ENCODE measurements around the gene FADS6.
A peak's percentile ranks its signal among the peaks of the same experiment; 100 is the strongest.

Gene FADS6

DNA sequence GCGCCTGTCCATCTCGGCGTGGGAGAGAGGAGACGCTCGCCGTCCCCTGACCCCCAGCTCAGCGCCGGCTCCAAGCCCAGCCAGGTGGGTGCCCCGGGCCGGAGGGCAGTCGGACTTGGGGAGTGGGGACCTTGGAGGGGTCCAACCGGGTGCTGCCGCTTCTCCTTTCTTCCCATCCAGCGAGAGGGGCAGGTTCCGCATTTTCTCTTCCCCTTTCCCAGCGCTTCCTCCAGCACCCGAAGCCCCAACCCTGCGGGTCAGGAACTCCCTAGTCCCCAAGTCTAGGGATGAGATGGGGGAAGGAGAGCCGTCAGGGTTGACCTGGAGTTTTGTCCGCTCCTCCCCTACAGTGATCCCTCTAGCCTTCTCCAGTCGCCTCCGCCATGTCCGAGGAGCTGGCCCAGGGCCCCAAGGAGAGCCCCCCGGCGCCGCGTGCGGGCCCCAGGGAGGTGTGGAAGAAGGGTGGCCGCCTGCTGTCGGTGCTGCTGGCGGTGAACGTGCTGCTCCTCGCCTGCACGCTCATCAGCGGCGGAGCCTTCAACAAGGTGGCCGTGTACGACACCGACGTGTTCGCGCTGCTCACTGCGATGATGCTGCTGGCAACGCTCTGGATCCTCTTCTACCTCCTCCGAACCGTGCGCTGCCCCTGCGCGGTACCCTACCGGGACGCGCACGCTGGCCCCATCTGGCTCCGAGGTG lies 31.0 kb upstream of the FADS6 start, which contains the start of gene OTOP2:
OTOP2 (plus strand) TSS at position 24 of the 699 bp plus-strand sequence; CDS start at position 384, 360 bp downstream.
- DNase-seq (ENCODE audit: low spot score) = no peak
- TF ChIP-seq, protein P1, sequence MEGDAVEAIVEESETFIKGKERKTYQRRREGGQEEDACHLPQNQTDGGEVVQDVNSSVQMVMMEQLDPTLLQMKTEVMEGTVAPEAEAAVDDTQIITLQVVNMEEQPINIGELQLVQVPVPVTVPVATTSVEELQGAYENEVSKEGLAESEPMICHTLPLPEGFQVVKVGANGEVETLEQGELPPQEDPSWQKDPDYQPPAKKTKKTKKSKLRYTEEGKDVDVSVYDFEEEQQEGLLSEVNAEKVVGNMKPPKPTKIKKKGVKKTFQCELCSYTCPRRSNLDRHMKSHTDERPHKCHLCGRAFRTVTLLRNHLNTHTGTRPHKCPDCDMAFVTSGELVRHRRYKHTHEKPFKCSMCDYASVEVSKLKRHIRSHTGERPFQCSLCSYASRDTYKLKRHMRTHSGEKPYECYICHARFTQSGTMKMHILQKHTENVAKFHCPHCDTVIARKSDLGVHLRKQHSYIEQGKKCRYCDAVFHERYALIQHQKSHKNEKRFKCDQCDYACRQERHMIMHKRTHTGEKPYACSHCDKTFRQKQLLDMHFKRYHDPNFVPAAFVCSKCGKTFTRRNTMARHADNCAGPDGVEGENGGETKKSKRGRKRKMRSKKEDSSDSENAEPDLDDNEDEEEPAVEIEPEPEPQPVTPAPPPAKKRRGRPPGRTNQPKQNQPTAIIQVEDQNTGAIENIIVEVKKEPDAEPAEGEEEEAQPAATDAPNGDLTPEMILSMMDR (IDR thresholded peaks at IDR 0.05; ENCODE audit: extremely low read depth, insufficient read depth, missing control alignments) = no peak
- in situ Hi-C loops (cut with MboI; ENCODE audit: low pct_unique_long_range_greater_than_20kb, low sequenced_read_pairs, unreplicated experiment) = no loop called here

DNA sequence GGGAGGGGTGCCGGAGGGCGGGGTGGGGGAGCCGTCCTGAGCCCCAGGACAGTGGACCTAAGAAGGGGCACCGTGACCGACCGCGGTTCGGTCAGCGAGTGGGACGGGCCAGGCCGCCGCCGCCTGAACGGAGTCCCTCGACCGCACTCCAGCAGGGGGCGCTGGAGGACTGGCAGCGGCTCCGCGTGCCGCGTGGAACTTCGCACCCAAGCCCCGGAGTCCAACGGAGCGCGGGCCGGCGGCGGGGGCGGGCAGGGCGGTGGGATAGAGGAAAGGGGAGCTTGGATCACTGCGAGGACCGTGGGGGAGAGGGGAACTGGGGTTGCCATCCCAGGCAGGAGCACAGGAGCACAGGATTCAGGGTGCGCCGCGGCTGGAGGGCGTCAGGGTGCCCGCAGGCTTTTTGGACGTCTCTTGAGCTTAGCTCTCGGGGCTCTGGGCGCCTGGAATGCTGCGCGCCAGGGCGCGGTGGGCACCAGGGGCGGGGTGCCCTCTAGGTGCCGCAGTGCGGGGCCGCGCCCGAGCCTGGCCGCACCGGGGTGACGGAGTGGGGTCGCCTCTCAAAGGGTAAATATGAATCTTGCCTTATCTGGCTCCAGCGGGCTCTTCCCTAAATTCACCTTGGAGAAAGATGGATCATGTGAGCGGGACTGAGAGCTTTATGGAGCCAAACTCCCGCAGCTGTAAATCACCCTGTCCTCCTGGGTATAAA lies 30.3 kb upstream of the FADS6 start:
- in situ Hi-C loops (cut with MboI; ENCODE audit: low pct_unique_long_range_greater_than_20kb, low sequenced_read_pairs, unreplicated experiment) = no loop called here
- DNase-seq (ENCODE audit: low spot score) = peak; percentile 96
- TF ChIP-seq, protein P1 (IDR thresholded peaks at IDR 0.05; ENCODE audit: extremely low read depth, insufficient read depth, missing control alignments) = peak; percentile 92

DNA sequence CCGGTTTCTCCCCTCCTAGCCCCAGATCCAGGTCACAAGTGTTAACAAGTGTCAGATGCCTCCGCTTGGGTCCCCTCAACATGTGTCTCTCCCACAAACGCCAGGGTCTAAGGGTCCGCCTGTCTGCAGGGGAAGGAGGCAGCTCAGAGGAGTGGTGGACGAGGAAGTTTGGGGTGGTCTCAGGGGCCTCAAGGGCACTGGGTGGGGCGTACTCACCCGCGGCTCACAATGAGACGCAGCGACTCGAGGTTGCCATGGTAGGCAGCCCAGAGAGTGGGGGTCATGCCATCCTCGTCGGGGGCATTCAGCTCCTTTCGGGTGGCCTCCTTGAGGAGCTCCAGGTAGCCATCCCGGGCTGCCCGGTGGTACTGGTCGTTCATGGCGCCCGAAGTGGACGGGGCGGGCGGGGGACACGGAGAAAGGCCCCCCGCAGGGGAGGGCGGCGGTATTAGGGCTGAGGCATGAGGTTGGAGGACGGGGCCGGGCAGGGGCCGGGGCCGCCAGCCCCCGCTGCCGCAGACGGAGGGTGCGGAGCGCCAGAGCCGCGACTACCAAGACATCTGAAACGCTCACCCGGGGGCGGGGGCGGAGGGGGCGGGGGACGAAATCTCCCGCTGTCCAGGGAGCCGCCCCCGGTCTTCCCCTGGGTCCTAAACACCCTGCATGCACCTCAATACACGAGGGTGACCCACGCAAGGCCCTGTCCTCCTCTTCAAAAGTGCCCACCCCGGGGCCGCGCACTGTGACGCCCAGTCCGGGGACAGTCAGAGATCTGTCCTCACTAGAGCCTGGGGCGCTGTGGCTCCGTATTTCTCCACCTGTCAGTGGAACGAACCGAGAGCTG lies 29.5 kb upstream of the FADS6 start, which contains the start of gene USH1G:
USH1G (minus strand) TSS at position 562 of the 844 bp plus-strand sequence; CDS start at position 380, 182 bp downstream.
- in situ Hi-C loops (cut with MboI; ENCODE audit: low pct_unique_long_range_greater_than_20kb, low sequenced_read_pairs, unreplicated experiment) = no loop called here
- TF ChIP-seq, protein P1 (IDR thresholded peaks at IDR 0.05; ENCODE audit: extremely low read depth, insufficient read depth, missing control alignments) = no peak
- peak; percentile 84 for DNase-seq (ENCODE audit: low spot score)

DNA sequence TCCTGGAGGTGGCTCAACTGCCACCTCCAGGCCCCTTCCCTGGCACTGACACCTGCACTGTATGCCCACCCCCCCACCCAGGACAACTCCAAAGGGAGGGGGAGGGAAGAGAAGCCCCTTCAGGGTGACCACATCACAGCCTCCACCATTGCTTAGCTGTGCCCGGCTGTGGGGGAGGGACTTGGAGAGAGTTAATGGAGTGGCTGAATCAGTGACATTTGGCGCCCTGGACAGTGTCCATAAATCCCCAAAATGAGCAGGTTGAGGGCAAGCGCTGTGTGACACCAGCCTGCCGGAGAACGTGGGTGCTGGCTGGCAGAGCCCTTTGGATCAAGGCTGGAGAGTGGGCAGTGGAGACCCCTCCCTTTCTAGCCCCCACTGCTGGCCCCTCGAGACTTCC lies 28.7 kb upstream of the FADS6 start:
- TF ChIP-seq, protein P1 (IDR thresholded peaks at IDR 0.05; ENCODE audit: extremely low read depth, insufficient read depth, missing control alignments) = no peak
- in situ Hi-C loops (cut with MboI; ENCODE audit: low pct_unique_long_range_greater_than_20kb, low sequenced_read_pairs, unreplicated experiment) = no loop called here
- no peak for DNase-seq (ENCODE audit: low spot score)

DNA sequence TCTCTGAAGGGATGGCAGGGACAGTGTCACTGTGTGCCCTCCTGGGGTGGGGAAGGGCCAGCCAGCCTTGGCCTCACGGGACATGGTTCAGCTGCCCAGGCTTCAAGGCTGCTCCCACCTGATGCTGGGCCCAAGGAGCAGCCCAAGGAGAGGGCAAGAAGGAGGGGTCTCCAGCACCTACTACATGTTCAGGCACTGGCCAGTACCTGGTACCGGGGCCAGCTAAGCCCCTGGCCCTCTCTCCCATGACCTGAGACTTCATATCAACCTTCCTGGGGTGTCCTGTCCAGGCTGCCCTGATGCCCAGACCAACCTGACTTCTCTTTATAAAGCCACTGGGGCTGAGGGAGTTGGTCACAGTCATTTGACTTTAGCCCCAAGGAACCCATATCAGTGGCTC lies 28.3 kb upstream of the FADS6 start:
- in situ Hi-C loops (cut with MboI; ENCODE audit: low pct_unique_long_range_greater_than_20kb, low sequenced_read_pairs, unreplicated experiment) = no loop called here
- TF ChIP-seq, protein P1 (IDR thresholded peaks at IDR 0.05; ENCODE audit: extremely low read depth, insufficient read depth, missing control alignments) = no peak
- DNase-seq (ENCODE audit: low spot score) = no peak

DNA sequence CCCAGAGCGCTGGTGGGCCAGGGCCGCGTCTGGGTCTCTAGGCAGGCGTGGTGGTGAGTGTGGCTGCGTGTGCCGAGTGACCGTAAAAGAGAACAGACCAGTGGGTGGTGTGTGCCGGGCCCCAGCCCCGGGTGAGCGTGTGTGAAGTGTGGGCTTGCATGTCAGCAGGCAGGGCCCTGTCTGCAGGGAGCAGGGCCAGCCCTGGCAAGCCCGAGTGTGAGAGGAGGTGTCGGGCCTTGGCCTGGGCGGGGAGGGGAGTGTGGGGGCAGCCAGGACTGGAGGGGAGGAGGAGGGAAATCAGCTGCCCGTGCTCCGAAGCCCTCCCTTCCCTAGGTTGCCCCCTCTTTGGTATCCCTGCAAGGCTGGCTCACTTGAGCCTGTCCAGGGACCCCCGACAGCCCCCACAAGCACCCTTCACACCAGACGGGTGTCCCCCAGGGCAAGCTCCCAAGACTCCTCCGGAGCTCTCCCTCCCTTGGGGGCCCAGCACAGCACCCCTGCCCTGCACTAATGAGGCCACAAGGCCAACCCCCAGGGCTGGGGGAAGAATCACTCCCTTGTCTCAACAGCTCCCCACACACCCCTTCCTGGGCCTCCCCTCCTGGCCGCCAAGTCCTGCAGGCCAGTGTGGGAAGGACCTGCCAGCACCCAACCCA lies 27.7 kb upstream of the FADS6 start:
- TF ChIP-seq, protein P1 (IDR thresholded peaks at IDR 0.05; ENCODE audit: extremely low read depth, insufficient read depth, missing control alignments) = no peak
- in situ Hi-C loops (cut with MboI; ENCODE audit: low pct_unique_long_range_greater_than_20kb, low sequenced_read_pairs, unreplicated experiment) = no loop called here
- no peak for DNase-seq (ENCODE audit: low spot score)
